Measurements from ENCODE around the gene SLC2A6.

DNA sequence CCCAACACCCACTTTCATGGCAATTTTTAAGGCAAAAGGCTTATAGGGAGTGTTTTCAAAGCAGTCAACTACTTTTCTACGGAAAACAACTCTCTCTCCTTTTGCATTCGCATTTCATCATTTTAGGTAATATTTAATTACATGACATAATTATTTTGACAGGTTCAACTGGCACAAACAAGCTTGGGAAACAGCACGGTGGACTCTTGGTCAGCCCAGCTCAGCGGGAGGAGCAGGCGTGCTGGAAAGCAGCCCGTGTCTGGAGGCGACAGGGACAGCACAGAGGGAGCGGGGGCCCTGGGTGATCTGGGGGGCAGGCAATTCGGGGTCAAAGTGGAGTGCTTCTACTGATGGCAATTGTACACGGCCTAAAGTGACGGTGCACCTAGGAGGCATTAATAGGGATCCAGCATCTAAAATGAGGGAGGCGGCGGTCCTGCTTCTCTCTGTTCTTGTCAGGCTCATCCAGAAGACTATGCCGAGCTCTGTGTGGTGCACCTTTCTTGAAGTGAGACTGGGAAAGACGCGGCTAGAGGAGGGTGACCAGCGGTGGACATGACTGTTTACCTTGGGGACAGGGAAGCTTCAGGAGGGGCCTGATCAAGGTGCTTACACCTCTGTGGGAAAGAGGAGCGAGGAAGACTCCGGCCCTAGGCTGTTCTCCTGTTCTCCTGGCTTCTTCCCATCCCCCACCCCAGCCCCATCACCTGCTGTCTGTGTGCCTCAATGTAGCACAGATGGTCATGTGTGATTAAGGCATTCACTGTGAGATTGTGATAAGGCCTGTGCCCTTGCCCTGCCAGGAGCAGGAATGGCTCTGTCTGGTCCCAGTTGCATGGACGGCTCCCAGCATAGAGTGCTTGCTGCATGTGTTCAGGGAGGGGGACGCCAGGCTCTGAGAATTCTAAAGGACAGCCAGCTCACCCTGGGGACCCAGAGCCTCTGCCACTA, 42.5 kb upstream of the SLC2A6 start:
- TF ChIP-seq, protein P1, sequence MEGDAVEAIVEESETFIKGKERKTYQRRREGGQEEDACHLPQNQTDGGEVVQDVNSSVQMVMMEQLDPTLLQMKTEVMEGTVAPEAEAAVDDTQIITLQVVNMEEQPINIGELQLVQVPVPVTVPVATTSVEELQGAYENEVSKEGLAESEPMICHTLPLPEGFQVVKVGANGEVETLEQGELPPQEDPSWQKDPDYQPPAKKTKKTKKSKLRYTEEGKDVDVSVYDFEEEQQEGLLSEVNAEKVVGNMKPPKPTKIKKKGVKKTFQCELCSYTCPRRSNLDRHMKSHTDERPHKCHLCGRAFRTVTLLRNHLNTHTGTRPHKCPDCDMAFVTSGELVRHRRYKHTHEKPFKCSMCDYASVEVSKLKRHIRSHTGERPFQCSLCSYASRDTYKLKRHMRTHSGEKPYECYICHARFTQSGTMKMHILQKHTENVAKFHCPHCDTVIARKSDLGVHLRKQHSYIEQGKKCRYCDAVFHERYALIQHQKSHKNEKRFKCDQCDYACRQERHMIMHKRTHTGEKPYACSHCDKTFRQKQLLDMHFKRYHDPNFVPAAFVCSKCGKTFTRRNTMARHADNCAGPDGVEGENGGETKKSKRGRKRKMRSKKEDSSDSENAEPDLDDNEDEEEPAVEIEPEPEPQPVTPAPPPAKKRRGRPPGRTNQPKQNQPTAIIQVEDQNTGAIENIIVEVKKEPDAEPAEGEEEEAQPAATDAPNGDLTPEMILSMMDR (IDR thresholded peaks at IDR 0.05; ENCODE audit: low read length): no peak
- TF ChIP-seq EZH2phosphoT487 (IDR thresholded peaks at IDR 0.05; ENCODE audit: low read length): no peak

All from MM.1S (cell line).